ENCODE measurements around the gene NELL1. TPM values are rescaled to one million over a fixed set of nuclear protein-coding genes. Genes with fewer than 3 reads are reported as not detected.

NELL1 gene
- total and polyA plus RNA-seq, 10 donors = 0.20 TPM; not detected in 9

GRCh38 chr11:21038801-21039200 lies 369.4 kb downstream of the NELL1 start:
- no peak for DNase-seq
- TF ChIP-seq POLR2A (IDR thresholded peaks at IDR 0.05) (no peak), POLR2AphosphoS5 (IDR thresholded peaks at IDR 0.05) (no peak)
- TF ChIP-seq, protein P1, sequence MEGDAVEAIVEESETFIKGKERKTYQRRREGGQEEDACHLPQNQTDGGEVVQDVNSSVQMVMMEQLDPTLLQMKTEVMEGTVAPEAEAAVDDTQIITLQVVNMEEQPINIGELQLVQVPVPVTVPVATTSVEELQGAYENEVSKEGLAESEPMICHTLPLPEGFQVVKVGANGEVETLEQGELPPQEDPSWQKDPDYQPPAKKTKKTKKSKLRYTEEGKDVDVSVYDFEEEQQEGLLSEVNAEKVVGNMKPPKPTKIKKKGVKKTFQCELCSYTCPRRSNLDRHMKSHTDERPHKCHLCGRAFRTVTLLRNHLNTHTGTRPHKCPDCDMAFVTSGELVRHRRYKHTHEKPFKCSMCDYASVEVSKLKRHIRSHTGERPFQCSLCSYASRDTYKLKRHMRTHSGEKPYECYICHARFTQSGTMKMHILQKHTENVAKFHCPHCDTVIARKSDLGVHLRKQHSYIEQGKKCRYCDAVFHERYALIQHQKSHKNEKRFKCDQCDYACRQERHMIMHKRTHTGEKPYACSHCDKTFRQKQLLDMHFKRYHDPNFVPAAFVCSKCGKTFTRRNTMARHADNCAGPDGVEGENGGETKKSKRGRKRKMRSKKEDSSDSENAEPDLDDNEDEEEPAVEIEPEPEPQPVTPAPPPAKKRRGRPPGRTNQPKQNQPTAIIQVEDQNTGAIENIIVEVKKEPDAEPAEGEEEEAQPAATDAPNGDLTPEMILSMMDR (IDR thresholded peaks at IDR 0.05 in 8 of 11, conservative IDR thresholded peaks at IDR 0.05 in 3 of 11) = no peak
- Histone ChIP-seq H3K4me3 (no peak overlapping the region), H3K9me3 (peaks cover 0 to 7% (median 2%) of the 10 kb centered on the region in 8 donors), H3K36me3 (no peaks in the 10 kb centered on the region), H3K27me3 (replicated peaks in 1 of 7) (no peaks in the 10 kb centered on the region), H3K4me1 (no peaks in the 10 kb centered on the region), H3K27ac (no peak overlapping the region)
- intact Hi-C loops (cut with DNase I; ENCODE audit: low total_unique reads) = no loop called here

DNA sequence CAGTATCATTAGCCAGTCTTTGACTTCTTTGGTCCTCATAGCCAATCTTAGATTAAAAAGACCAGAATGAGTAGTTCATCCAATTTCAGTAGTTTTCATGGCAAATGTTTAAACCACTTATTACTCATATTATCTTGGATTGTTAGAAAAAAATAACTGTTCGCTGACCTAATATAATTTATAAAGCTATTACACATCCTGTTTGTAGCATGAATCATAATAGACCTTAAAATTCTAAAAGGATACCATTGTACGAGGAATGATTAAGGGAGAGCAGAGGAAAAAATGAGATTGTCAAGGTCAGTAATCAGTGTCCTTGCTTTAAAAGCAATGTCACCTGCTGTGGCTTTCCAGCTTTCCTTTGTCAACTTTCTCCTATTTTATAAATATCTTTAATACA lies 371.2 kb downstream of the NELL1 start:
- TF ChIP-seq POLR2AphosphoS5 (IDR thresholded peaks at IDR 0.05) = no peak
- WGBS, 5 donors = 66 to 85% (median 75%) methylated on average over 2 of the region's 2 CpGs
- H3K27ac ChIP-seq = no peak overlapping the region
- intact Hi-C loops (cut with DNase I; ENCODE audit: low total_unique reads) = no loop called here
- no peak overlapping the region for H3K4me3 ChIP-seq
- peaks cover 0 to 7% (median 0%) of the 10 kb centered on the region in 8 donors for H3K9me3 ChIP-seq
- H3K27me3 ChIP-seq (replicated peaks in 1 of 7) = no peaks in the 10 kb centered on the region
- no peak for DNase-seq
- H3K36me3 ChIP-seq = no peaks in the 10 kb centered on the region
- H3K4me1 ChIP-seq = no peaks in the 10 kb centered on the region

DNA sequence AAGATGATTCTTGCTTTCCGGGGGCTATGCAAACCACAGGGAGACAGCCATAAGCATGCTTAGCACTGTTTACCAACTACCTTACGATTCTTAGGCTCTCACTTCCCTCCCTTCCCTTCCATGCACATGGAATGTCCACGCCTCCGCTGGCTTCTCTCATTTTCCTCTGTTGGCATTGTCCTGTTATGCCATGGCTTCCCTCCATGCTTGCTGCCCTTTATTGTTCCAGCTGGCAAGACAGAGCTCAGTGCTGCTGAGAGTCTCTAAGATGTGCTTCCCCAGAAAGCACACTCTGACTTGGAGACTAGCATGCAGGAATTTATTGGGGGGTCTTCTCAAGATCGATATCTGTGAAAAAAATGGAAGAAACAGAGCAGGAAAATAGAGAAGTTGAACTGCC lies 379.2 kb downstream of the NELL1 start:
- WGBS, 5 donors = 60 to 70% (median 69%) methylated on average over 5 of the region's 5 CpGs
- no peak overlapping the region for H3K4me3 ChIP-seq

GRCh38 chr11:21053466-21053865 lies 384.1 kb downstream of the NELL1 start:
- no peak overlapping the region for H3K27ac ChIP-seq
- intact Hi-C loops (cut with DNase I; ENCODE audit: low total_unique reads) = no loop called here
- no peaks in the 10 kb centered on the region for H3K27me3 ChIP-seq (replicated peaks in 1 of 7)
- TF ChIP-seq POLR2AphosphoS5 (IDR thresholded peaks at IDR 0.05) (no peak), POLR2A (IDR thresholded peaks at IDR 0.05) (no peak)
- TF ChIP-seq, protein P1 (IDR thresholded peaks at IDR 0.05 in 8 of 11, conservative IDR thresholded peaks at IDR 0.05 in 3 of 11) = no peak
- H3K4me3 ChIP-seq = no peak overlapping the region
- H3K4me1 ChIP-seq = no peaks in the 10 kb centered on the region
- no peak for DNase-seq
- 43 to 69% (median 67%) methylated on average over 1 of the region's 1 CpG for WGBS, 5 donors
- no peaks in the 10 kb centered on the region for H3K36me3 ChIP-seq
- H3K9me3 ChIP-seq = no peaks in the 10 kb centered on the region

More for the DNA sequence above, 379.2 kb downstream of the NELL1 start:
- H3K4me1 ChIP-seq = no peaks in the 10 kb centered on the region
- no peak for DNase-seq
- no peak for TF ChIP-seq POLR2AphosphoS5 (IDR thresholded peaks at IDR 0.05)
- no peaks in the 10 kb centered on the region for H3K9me3 ChIP-seq
- no peaks in the 10 kb centered on the region for H3K36me3 ChIP-seq
- H3K27ac ChIP-seq = no peak overlapping the region
- intact Hi-C loops (cut with DNase I; ENCODE audit: low total_unique reads) = no loop called here
- H3K27me3 ChIP-seq (replicated peaks in 1 of 7) = no peaks in the 10 kb centered on the region

GRCh38 chr11:21056644-21057043 lies 387.3 kb downstream of the NELL1 start:
- TF ChIP-seq POLR2AphosphoS5 (IDR thresholded peaks at IDR 0.05) (no peak), POLR2A (IDR thresholded peaks at IDR 0.05) (no peak)
- TF ChIP-seq, protein P1 (IDR thresholded peaks at IDR 0.05 in 8 of 11, conservative IDR thresholded peaks at IDR 0.05 in 3 of 11) = no peak
- DNase-seq = no peak

More at GRCh38 chr11:21056644-21057043, 387.3 kb downstream of the NELL1 start:
- H3K4me3 ChIP-seq = no peak overlapping the region
- peaks cover 0 to 7% (median 0%) of the 10 kb centered on the region in 8 donors for H3K9me3 ChIP-seq
- no peak overlapping the region for H3K27ac ChIP-seq
- no peaks in the 10 kb centered on the region for H3K36me3 ChIP-seq
- H3K27me3 ChIP-seq (replicated peaks in 1 of 7) = no peaks in the 10 kb centered on the region
- no peaks in the 10 kb centered on the region for H3K4me1 ChIP-seq
- intact Hi-C loops (cut with DNase I; ENCODE audit: low total_unique reads) = no loop called here

Data from spleen (tissue), 11 donors.